T-helper 17 cell (primary cell): Measurements from ENCODE around the gene MESP2. TPM values are rescaled to one million over a fixed set of nuclear protein-coding genes. Genes with fewer than 3 reads are reported as not detected.

Source experiments
- ATAC-seq: fragments of 150-1000 bp; cut with Tn5 transposase; 2 replicates; pipeline ENCODE4 v1.10.0; 2021; ENCODE audit warnings: mild to moderate bottlenecking, moderate library complexity
- DNase-seq, 3 donors: peaks; one replicate each; pipeline versions ENCODE4 v3.0.0 to v3.0.0-alpha.2; 2020 to 2021
- H3K9me3 ChIP-seq: one replicate; pipeline ENCODE4 v1.7.0; 2013; ENCODE audit warnings: low read length, mild to moderate bottlenecking; ENCODE audit not compliant: control insufficient read depth, poor library complexity, severe bottlenecking
- H3K27ac Mint-ChIP-seq: one replicate; pipeline ENCODE4 v1.8.0; 2022; ENCODE audit warnings: mild to moderate bottlenecking, moderate library complexity, mixed read lengths
- H3K27me3 Mint-ChIP-seq: one replicate; pipeline ENCODE4 v1.8.0; 2022; ENCODE audit warnings: mixed read lengths
- H3K36me3 Mint-ChIP-seq: one replicate; pipeline ENCODE4 v1.8.0; 2022; ENCODE audit warnings: low read depth, mixed read lengths
- H3K4me1 Mint-ChIP-seq: one replicate; pipeline ENCODE4 v1.8.0; 2022; ENCODE audit warnings: mild to moderate bottlenecking, mixed read lengths
- H3K4me3 Mint-ChIP-seq: one replicate; pipeline ENCODE4 v1.8.0; 2022; ENCODE audit warnings: mild to moderate bottlenecking, moderate library complexity, mixed read lengths
- total RNA-seq, 4 donors: library from RNA in 2 of 4; stranded (reverse) in 2 of 4; gene quantifications; one replicate each; pipeline ENCODE4 v1.2.3 and lab custom pipeline; 2022 to 2026

MESP2 gene
- total RNA-seq, 2 donors from 2014 or later: not detected

GRCh38 chr15:89749526-89749925 is 26.6 kb upstream of the MESP2 start:
- Mint-ChIP-seq H3K27ac (no peak overlapping the region), H3K4me1 (peaks cover 3% of the 10 kb centered on the region)
- no peak for ATAC-seq

GRCh38 chr15:89749951-89750559 is 26.1 kb upstream of the MESP2 start:
- H3K36me3 Mint-ChIP-seq: no peaks in the 10 kb centered on the region
- peak overlapping the region; percentile 85 for H3K4me3 Mint-ChIP-seq
- H3K27me3 Mint-ChIP-seq: peaks cover 23% of the 10 kb centered on the region
- H3K4me1 Mint-ChIP-seq: peaks cover 6% of the 10 kb centered on the region
- ATAC-seq: no peak
- no peak for DNase-seq
- H3K27ac Mint-ChIP-seq: no peak overlapping the region
- H3K9me3 ChIP-seq: no peaks in the 10 kb centered on the region

More at GRCh38 chr15:89749526-89749925, 26.6 kb upstream of the MESP2 start:
- H3K36me3 Mint-ChIP-seq: no peaks in the 10 kb centered on the region
- DNase-seq: no peak
- H3K27me3 Mint-ChIP-seq: peaks cover 18% of the 10 kb centered on the region
- peak overlapping the region; percentile 85 for H3K4me3 Mint-ChIP-seq
- H3K9me3 ChIP-seq: no peaks in the 10 kb centered on the region

GRCh38 chr15:89750560-89751542 is 25.3 kb upstream of the MESP2 start, which contains the start of gene MESP1:
MESP1 (minus strand) TSS chr15:89751249; CDS start chr15:89751231, 18 bp downstream.
- Mint-ChIP-seq H3K36me3 (no peaks in the 10 kb centered on the region), H3K27me3 (peaks cover 28% of the 10 kb centered on the region), H3K27ac (no peak within 1 kb of the TSS), H3K4me1 (peaks cover 6% of the 10 kb centered on the region), H3K4me3 (peak within 1 kb of the TSS; percentile 85)
- no peaks in the 10 kb centered on the region for H3K9me3 ChIP-seq
- peak; percentile 96 for ATAC-seq
- peak; percentile 77 to 82 (median 78) for DNase-seq

GRCh38 chr15:89751748-89752147 is 24.4 kb upstream of the MESP2 start:
- H3K9me3 ChIP-seq: no peaks in the 10 kb centered on the region
- peaks cover 6% of the 10 kb centered on the region for H3K4me1 Mint-ChIP-seq
- H3K27me3 Mint-ChIP-seq: peaks cover 33% of the 10 kb centered on the region
- DNase-seq (no peak), ATAC-seq (no peak)
- no peak overlapping the region for H3K27ac Mint-ChIP-seq
- peak overlapping the region; percentile 39 for H3K4me3 Mint-ChIP-seq
- no peaks in the 10 kb centered on the region for H3K36me3 Mint-ChIP-seq

GRCh38 chr15:89753855-89754254 is 22.3 kb upstream of the MESP2 start:
- Mint-ChIP-seq H3K4me1 (peaks cover 6% of the 10 kb centered on the region), H3K27me3 (peaks cover 32% of the 10 kb centered on the region), H3K4me3 (no peak overlapping the region), H3K36me3 (no peaks in the 10 kb centered on the region), H3K27ac (peak overlapping the region; percentile 29)
- ATAC-seq (no peak), DNase-seq (no peak)
- H3K9me3 ChIP-seq: no peaks in the 10 kb centered on the region

- H3K4me1 Mint-ChIP-seq: peaks cover 6% of the 10 kb centered on the region
- H3K27me3 Mint-ChIP-seq: peaks cover 37% of the 10 kb centered on the region
- peak overlapping the region; percentile 29 for H3K27ac Mint-ChIP-seq
- no peaks in the 10 kb centered on the region for H3K36me3 Mint-ChIP-seq
- no peak for DNase-seq
- ATAC-seq: no peak
- no peaks in the 10 kb centered on the region for H3K9me3 ChIP-seq
- H3K4me3 Mint-ChIP-seq: no peak overlapping the region
These were observed 21.6 kb upstream of the MESP2 start for GRCh38 chr15:89754361-89755154.

GRCh38 chr15:89755701-89756100 is 20.4 kb upstream of the MESP2 start:
- H3K27me3 Mint-ChIP-seq: peaks cover 44% of the 10 kb centered on the region
- H3K27ac Mint-ChIP-seq: no peak overlapping the region
- no peaks in the 10 kb centered on the region for H3K36me3 Mint-ChIP-seq
- H3K4me3 Mint-ChIP-seq: no peak overlapping the region
- DNase-seq (no peak), ATAC-seq (no peak)
- H3K4me1 Mint-ChIP-seq: peaks cover 6% of the 10 kb centered on the region
- H3K9me3 ChIP-seq: no peaks in the 10 kb centered on the region

GRCh38 chr15:89756897-89757296 is 19.2 kb upstream of the MESP2 start:
- ATAC-seq: no peak

GRCh38 chr15:89758283-89758682 is 17.8 kb upstream of the MESP2 start:
- Mint-ChIP-seq H3K4me1 (peaks cover 6% of the 10 kb centered on the region), H3K4me3 (no peak overlapping the region), H3K27me3 (peaks cover 39% of the 10 kb centered on the region), H3K27ac (no peak overlapping the region), H3K36me3 (no peaks in the 10 kb centered on the region)
- DNase-seq: no peak
- no peaks in the 10 kb centered on the region for H3K9me3 ChIP-seq
- no peak for ATAC-seq

More at GRCh38 chr15:89756897-89757296, 19.2 kb upstream of the MESP2 start:
- no peak overlapping the region for H3K27ac Mint-ChIP-seq
- H3K36me3 Mint-ChIP-seq: no peaks in the 10 kb centered on the region
- H3K4me3 Mint-ChIP-seq: no peak overlapping the region
- H3K4me1 Mint-ChIP-seq: peaks cover 6% of the 10 kb centered on the region
- H3K9me3 ChIP-seq: no peaks in the 10 kb centered on the region
- no peak for DNase-seq
- H3K27me3 Mint-ChIP-seq: peaks cover 46% of the 10 kb centered on the region

- H3K27ac Mint-ChIP-seq: no peak overlapping the region
- DNase-seq: no peak
These were observed 17.2 kb upstream of the MESP2 start for GRCh38 chr15:89758981-89759380.

GRCh38 chr15:89759835-89760234 is 16.3 kb upstream of the MESP2 start:
- ATAC-seq (no peak), DNase-seq (no peak)
- Mint-ChIP-seq H3K36me3 (no peaks in the 10 kb centered on the region), H3K27ac (no peak overlapping the region), H3K4me3 (no peak overlapping the region), H3K4me1 (peaks cover 3% of the 10 kb centered on the region), H3K27me3 (peaks cover 34% of the 10 kb centered on the region)
- H3K9me3 ChIP-seq: no peaks in the 10 kb centered on the region

More at GRCh38 chr15:89758981-89759380, 17.2 kb upstream of the MESP2 start:
- Mint-ChIP-seq H3K4me3 (no peak overlapping the region), H3K4me1 (peaks cover 6% of the 10 kb centered on the region), H3K27me3 (peaks cover 39% of the 10 kb centered on the region), H3K36me3 (no peaks in the 10 kb centered on the region)
- no peaks in the 10 kb centered on the region for H3K9me3 ChIP-seq
- no peak for ATAC-seq

- ATAC-seq: peak; percentile 80
These were observed 15.7 kb upstream of the MESP2 start for GRCh38 chr15:89760303-89761008.

More at GRCh38 chr15:89760303-89761008, 15.7 kb upstream of the MESP2 start:
- Mint-ChIP-seq H3K27me3 (peaks cover 29% of the 10 kb centered on the region), H3K36me3 (no peaks in the 10 kb centered on the region), H3K4me1 (peaks cover 3% of the 10 kb centered on the region), H3K4me3 (no peak overlapping the region), H3K27ac (peak overlapping the region; percentile 39)
- H3K9me3 ChIP-seq: no peaks in the 10 kb centered on the region
- DNase-seq: peak; percentile 35 to 65 (median 41)
